Posterior vena cava (tissue), 2 donors: ENCODE data around the gene CALHM3. TPM values are rescaled to one million over a fixed set of nuclear protein-coding genes. Genes with fewer than 3 reads are reported as not detected.
"Not testable (repeated sequence)": the region's sequence is repeated elsewhere in the genome, so short reads cannot be mapped to it uniquely, and the experiment has no call there.

Experiments used
- DNase-seq: peaks from one replicate; pipeline ENCODE4 v3.0.0-alpha.2; 2020; ENCODE audit warnings: low spot score
- intact Hi-C, 2 donors: fragments of 100-400 bp; cut with DNase I; formaldehyde crosslinking; loops; one replicate each; pipeline versions ENCODE4 v1.14.1 to v1.14.2; 2022 to 2023
- long read RNA-seq, 2 donors: library from polyadenylated mRNA; unstranded; transcript quantifications; one replicate each; pipeline ENCODE4 v2.0.0, GENCODE V29; 2020 to 2021
- total RNA-seq, 2 donors: library from RNA; stranded (reverse); fragmentation: NEBNext Ultra II Directional; extraction: Animal tissue kit (Norgen Biotek cat#: 25700); gene quantifications; one replicate each; pipeline ENCODE4 v1.2.1, GENCODE V29; 2021
- donor health status: DM: yes; HTN: yes; CAD: no.
- donor health status: DM: yes; HTN: yes; CAD: no.

CALHM3 gene, protein sequence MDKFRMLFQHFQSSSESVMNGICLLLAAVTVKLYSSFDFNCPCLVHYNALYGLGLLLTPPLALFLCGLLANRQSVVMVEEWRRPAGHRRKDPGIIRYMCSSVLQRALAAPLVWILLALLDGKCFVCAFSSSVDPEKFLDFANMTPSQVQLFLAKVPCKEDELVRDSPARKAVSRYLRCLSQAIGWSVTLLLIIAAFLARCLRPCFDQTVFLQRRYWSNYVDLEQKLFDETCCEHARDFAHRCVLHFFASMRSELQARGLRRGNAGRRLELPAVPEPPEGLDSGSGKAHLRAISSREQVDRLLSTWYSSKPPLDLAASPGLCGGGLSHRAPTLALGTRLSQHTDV
- total RNA-seq, result not detected
- long read RNA-seq, donor 1, result 0 reads
- long read RNA-seq, donor 2, result 0 reads

DNA sequence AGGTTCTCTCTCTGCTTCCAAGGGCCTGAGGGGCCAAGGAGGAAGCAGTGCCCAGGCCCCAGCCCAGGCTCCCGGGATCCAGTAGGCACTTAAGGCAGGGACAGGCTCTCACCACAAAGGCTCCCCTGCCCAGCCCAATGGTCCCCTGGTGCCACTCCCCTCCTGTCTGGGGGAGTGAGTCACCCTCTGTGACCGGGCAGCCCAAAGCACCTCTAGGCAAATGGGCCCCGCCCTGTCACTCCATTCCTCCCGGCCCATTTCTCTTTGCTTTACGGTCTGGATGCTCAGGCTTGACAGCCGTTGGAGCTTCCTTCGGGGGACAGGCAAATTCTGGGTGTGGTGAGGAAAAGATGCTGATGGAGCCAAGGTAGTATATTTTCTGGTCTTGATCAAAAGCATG is at the start of gene CALHM3:
CALHM3 (minus strand) TSS at position 106 of the 400 bp plus-strand sequence. CDS start 208 bp downstream, outside the sequence.
- intact Hi-C loops, result no loop called here
- no peak for DNase-seq

DNA sequence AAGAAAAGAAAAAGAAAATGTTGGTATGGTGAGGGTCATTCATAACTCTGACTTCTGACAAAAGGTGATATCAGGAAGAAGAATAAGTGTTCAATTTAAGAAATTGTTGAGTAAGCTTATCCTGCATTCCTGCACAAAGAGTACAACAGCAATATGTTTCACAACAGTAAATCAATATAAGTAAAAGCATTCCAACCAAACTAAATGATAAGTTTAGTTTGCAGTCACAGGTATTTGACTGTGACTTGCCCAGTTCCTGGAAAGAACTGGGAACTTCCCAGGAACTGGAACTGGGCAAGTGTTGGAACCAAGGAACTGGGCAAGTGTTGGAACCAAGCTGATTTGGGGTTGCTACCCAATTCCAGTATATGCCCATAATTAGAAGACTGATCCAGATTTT is 49.5 kb upstream of the CALHM3 start:
- no peak for DNase-seq
- intact Hi-C loops, result no loop called here

DNA sequence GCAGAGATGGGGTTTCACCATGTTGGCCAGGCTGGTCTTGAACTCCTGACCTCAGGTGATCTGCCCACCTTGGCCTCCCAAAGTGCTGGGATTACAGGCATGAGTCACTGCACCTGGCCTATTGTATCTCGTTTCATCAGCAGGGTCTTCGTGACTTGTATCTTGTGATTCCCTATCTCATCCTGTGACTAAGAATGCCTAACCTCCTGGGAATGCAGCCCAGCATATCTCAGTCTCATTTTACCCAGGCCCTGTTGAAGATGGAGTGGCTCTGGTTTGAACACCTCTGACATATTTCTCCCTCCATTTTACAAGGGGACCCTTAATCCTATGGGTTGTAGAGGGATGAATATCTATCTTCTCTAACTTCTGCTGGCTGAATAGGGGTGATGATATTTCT is 48.4 kb upstream of the CALHM3 start:
- DNase-seq, result peak; percentile 5
- intact Hi-C loops, result not testable (repeated sequence)

DNA sequence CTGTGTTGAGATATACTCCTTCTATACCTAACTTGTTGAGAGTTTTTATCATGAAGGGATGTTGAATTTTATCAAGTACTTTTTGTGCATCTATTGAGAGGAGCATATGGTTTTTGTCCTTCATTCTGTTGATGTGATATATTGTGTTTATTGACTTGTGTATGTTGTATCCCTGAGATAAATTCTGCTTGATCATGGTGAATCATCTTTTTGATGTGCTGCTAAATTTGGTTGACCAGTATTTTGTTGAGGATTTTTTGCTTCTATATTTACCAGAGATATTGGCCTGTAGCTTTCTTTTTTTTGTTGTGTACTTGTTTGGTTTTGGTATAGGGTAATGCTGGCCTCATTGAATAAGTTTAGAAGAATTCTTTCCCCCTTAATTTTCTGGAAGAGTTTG is 46.9 kb upstream of the CALHM3 start:
- DNase-seq, result no peak
- intact Hi-C loops, result no loop called here

DNA sequence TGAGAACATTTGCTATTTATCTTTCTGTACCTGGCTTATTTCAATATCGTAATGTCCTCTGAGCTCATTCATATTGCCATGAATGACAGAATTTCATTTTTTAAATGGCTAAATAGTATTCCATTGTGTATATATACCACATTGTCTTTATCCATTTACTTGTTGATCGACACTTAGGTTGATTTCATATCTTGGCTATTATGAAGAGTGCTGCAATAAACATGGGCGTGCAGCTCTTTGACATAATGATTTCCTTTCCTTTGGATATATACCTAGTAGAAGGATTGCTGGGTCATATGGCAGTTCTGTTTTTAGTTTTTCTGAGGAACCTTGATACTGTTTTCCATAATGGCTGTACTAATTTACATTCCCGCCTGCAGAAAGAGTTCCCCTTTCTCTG is 44.6 kb upstream of the CALHM3 start:
- intact Hi-C loops, result no loop called here

DNA sequence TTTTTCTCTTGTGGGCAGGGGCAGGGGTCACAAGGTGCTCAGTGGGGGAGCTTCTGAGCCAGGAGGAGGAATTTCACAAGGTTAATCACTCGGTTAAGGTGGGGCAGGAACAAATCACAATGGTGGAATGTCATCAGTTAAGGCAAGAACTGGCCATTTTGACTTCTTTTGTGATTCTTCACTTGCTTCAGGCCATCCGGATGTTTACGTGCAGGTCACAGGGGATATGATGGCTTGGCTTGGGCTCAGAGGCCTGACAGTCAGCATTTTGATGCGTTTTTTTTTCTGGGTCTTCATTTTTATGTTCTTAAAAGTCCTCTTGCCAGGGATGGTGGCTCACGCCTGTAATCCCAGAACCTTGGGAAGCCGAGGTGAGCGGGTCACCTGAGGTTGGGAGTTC is 43.0 kb upstream of the CALHM3 start:
- peak; percentile 3 for DNase-seq
- intact Hi-C loops, result not testable (repeated sequence)

More for the DNA sequence above, 44.6 kb upstream of the CALHM3 start:
- no peak for DNase-seq

DNA sequence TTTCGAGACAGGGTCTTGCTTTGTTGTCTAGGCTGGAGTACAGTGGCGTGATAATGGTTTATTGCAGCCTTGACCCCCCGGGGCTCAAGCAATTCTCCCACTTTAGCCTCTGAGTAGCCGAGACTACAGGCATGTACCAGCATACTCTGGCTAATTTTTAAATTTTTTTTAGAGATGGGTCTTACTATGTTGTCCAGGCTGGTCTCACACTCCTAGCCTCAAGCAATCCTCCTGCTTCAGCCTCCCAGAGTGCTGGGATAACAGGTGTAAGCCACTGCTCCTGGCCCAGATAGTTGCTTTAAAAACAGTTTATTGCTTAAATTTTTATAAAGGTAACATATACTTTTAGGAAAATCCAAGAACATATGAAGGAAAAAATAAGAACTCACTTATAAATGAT is 40.8 kb upstream of the CALHM3 start:
- intact Hi-C loops, result no loop called here
- DNase-seq, result peak; percentile 1

DNA sequence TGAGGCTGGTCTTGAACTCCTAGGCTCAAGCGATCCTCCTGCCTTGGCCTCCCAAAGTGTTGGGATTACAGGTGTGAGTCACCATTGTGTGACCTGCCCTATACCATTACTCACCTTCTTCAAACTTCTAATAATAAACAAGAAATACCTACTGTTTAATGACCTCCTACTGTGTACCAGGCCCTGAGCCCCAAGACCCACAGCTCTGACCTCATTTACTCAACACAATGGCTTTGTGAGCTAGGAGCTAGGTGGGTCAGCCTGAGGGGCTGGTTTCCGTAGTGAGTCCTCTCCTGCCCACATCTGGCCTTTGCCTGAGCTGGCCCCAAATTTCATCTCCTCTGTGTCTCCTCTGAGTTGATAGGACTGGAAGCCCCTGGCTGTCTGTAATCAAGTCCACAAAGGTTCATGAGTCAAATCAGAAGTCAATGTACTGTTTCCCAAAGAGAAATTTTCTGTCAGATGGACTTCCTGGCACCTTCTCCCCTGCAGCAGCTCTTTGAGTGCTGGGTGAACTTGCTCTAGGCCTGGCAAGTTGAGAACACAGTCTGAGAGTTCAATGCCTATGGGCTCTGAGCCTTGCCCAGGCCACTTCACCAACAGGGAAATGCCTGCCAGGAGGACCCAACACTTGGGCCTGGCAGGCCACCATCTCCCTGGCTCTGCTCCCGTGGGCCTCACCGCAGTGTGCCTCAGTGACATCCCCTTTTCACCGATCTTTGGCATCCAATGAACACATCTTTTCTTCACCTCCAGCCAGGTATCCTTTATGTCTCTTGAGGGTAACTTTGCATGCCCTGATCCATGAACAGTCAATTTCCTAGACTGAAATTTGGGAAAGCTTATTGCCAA is 38.4 kb upstream of the CALHM3 start:
- intact Hi-C loops, result no loop called here
- peak; percentile 46 for DNase-seq

DNA sequence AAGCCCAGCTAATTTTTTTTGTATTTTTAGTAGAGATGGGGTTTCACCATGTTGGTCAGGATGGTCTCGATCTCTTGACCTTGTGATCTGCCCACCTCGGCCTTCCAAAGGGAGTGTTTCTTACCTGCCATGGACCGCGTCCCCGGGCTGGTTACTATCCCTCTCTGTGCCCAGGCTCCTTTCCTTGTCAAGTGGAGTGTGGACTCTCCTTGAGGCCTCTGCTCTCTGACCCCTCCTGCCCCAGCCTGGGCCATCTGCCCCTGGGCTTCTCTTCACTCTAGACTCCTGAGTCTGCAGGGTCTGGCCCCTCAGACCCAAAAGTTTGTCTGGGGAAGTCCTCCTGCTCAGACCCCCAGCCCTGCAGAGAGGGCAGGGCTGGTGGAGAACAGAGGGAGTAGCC is 35.2 kb upstream of the CALHM3 start:
- intact Hi-C loops, result no loop called here
- DNase-seq, result peak; percentile 52

DNA sequence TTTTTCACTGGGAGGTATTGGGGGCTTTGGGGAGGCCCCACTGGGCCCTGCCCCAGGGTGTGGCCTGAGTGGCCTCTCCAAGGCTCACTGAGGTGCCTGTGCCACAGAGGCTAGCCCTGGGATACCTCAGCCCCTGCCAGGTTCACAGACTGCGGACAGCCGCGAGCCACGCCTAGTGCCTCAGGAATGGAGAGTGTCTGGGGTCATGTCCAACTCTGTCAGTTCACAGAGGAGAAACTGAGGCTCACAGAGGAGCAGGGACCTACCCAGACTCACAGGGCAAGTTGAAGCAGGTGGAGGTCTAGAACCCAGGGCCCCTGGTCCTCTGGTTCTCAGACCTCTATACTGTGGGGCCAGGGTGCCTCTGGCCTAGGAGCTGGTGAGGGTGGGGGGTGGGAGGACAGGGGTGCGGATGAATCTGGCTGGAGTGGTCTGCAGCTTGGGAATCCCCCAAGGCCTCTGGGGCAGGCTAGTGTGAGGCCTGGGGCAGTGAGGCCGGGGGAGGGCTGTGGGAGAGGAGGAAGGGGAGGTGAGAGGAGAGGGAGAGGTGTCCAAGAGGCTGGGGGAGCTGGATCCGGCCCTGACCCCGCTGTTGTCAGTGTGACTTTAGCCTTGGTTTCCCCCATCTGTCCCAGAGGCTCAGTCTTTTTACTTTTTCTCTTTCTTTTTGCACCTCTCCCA is 34.5 kb upstream of the CALHM3 start:
- peak; percentile 61 for DNase-seq
- intact Hi-C loops, result no loop called here

DNA sequence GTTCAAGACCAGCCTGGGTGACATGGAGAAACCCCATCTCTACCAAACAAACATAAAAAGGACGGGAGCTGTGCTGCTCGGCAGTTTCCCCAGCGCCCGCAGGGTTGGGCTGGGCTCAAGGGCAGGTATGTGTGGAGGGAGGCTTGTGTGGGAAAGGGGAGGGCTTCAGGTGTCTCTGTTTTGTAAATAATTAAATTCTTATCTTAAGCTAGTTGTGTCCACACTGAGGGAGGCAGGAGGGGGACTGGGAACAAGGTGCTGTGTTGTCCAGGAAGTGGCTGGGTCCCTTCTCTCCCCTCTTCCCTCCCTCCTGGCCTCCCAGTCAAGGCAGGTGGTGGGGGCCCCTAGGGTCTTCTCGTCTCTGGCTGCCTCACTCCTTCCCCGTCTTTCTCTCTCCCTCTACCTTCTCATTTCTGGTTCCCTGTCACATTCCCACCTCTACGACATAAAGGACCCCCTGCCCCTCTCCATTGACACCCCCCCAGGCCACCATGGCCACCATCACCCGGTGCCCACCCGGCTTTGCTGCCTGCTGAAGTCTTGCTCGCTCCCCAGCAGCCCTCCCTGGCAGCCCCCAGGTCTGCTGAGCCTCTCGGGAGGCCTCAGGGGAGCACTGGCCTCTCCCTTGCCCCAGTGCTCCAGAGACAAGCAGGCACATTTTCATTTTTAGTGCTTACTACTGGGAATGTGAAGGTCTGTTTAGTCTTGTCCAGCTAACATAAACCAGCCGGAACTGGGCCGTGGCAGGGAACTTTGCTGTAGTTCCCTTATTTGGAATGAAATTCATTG is 33.7 kb upstream of the CALHM3 start:
- peak; percentile 38 for DNase-seq
- intact Hi-C loops, result no loop called here

DNA sequence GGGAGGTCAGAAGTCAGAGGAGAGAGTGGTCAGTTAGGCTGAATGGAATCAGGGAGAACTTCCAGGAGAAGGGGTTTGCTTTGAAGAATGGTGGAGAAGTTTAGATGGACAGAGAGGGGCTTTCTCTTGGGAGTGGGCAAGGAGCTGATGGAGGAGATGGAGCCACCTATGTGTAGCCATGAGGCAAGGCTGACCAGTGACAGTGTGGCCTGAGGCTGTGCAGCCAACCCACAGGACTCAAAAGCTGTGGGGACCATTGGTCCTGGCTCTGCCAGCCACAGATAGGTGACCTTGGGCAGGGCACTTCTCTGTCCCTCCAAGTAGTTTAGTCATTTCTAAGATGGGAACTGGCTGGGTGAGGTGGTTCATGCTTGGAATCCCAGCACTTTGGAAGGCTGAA is 33.1 kb upstream of the CALHM3 start:
- intact Hi-C loops, result no loop called here
- no peak for DNase-seq

DNA sequence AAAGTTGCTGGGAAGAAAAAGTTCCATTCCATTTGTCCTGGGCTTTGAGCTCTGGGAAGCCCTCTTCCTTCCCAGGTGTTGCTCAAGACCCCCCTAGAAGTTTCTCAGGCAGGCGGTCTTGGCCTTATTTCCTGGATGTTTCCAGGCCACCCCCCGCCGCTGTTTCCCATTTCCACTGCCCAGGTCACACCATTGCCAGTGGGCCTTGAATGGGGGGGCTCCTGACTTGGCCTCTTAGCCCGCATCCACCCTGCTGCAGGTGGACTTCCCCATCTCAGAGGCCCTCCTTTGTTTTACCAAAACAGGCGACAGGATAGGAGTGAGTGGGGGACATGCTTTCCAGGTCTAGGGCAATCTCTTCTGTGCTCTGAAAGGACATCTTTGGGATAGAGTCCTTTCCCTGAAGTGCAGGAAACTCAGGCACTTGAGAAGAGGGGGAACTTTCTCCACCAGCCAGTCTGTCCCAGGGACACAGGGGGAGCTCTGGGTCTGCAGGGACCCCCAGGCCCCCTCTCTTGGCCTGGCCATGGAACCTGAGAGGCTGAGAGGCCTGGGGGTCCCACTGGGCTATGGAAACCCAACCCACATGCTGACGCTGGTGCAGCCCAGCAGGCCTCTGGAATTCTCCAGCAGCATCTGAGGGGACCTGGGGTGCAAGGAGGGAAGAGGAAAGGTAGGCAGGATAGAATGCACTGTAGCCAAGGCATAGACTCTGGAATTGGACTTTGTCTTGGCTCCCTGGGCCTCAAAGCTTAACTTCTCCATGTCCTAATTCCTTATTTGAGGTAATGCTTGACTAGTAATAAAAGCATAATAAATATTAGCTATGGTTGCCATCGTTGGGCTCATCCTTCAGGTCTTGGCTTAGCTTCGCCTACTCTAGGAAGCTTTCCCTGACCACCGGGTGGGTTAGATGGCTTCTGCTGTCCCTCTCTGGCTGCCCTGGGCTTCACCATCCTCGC is 32.0 kb upstream of the CALHM3 start:
- intact Hi-C loops, result no loop called here
- peak; percentile 24 for DNase-seq

DNA sequence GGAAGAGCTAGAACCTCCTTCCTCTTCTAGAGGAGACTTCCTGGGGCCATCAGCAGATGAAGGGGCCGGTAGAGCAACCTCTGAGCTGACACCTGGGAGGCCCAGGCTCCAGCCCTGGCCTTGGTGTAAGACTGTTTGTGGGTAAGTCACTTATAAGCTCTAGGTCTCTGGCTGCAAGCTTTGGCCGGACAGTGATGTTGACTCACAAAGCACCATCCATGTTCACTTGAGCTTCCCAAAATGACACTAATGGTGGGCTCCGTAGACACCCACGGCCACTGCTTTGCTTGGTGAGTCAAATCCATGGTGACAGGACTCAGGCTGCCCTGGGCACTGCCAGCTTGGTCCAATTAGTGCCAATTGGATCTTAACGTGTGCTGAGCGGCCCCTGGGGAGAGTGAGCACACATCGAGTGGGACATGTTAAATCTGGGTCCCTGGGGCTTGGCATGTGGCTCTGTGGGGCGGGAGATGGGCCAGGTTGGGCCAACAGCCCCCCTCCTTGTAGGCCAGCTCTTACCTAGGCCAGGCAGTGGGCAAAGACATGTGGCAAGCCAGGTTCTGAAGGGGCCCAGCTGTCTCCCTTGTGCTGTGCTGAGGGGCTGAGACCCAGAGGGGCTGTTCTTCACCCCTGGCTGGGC is 31.1 kb upstream of the CALHM3 start:
- DNase-seq, result peak; percentile 58
- intact Hi-C loops, result no loop called here

DNA sequence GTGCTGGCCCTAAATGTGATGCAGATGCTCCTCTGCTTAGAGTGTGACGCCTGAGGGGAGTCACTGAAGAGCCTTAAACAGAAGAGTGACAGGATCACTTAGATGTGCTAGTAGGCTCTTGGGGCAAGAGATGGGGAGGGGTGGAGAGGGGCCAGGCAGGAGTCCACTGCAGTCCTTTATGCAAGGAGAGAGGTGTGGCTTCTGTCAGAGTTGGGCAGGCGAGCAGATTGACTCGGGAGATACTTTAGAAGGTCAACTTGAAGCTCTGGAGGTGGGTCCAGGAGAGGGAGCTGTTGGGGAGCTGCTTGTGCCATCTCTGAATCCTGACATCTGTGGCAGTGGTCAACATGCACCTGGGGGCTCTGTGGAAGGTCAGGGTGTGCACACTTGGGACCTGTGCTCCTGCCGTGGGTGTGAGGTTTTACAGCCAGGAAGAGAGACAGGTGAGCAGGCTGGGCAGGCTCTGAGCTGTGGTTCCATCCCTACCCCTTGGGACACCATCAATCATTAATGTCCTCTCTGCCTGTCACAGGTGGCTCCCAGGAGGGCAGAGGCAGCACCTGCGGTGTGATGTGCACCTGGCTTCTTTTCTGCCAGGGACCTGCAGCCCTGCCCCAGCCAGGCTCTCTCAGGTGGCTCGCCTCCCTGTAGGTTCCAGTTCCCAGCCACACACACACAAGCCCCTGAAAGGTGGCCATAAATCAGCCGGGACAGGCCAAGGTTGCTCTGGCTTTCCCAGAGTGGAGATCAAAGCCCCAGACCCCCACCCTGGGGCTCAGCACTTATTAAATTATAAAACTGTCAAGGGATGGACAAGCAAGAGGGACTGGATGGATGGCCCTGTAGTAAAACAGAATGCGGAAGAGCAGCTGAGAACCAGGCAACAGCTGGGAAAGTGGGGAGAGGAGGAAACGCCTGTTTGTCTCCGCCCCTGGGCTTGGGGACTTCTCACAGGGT is 28.5 kb upstream of the CALHM3 start:
- intact Hi-C loops, result loop anchor here in 1 of 2 donors (2.0 kb wide), 1 partner anchor 71 kb away; no protein-coding TSS in a partner anchor

DNA sequence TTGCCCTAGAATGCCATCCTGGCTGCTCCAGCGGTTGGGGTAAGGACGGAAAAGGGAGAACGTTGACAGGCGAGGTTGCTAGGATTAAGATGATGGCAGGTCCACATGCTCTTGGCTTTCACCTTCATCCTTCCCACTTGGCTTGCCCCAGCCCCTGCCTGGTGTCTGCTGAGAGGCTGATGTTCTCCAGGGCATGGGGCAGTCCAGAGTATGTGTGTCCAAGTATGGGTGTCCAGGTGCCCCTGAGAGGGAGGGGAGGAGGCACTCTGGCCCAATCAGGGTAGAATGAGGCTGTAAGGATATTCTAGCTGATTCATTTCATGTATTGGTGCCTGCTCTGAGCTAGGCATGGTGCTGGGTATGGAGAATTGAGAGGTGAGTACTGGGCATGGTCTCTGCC is 27.0 kb upstream of the CALHM3 start:
- intact Hi-C loops, result no loop called here
- peak; percentile 40 for DNase-seq

More for the DNA sequence above, 28.5 kb upstream of the CALHM3 start:
- peak; percentile 45 for DNase-seq
